Measurements from ENCODE around the gene LIN28B.
"Not testable (repeated sequence)": the region's sequence is repeated elsewhere in the genome, so short reads cannot be mapped to it uniquely, and the experiment has no call there.

Gene LIN28B

DNA sequence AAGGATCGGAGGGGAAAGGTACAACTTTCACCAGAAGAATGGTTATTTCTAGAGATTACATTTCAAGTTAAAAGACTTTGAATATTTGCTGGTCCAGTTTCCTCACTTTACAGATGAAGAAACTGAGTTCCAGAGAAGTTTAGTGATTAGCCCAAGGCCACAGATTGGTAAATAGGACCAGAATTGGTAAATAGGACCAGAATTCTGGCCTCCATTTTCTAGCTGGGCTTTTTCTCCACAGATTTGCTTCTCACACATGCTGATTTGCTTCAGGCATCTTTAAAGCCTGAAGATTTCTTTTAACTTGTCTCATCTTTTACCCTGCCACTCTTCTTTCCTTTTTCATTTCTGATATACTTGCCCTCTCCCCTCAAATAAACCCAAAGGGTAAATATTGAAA is 5.2 kb upstream of the LIN28B start:
- no peak for DNase-seq (ENCODE audit: low spot score)
- TF ChIP-seq, protein P1, sequence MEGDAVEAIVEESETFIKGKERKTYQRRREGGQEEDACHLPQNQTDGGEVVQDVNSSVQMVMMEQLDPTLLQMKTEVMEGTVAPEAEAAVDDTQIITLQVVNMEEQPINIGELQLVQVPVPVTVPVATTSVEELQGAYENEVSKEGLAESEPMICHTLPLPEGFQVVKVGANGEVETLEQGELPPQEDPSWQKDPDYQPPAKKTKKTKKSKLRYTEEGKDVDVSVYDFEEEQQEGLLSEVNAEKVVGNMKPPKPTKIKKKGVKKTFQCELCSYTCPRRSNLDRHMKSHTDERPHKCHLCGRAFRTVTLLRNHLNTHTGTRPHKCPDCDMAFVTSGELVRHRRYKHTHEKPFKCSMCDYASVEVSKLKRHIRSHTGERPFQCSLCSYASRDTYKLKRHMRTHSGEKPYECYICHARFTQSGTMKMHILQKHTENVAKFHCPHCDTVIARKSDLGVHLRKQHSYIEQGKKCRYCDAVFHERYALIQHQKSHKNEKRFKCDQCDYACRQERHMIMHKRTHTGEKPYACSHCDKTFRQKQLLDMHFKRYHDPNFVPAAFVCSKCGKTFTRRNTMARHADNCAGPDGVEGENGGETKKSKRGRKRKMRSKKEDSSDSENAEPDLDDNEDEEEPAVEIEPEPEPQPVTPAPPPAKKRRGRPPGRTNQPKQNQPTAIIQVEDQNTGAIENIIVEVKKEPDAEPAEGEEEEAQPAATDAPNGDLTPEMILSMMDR (IDR thresholded peaks at IDR 0.05; ENCODE audit: extremely low read depth, missing control alignments), result no peak

GRCh38 chr6:104952911-104953399 is 4.0 kb upstream of the LIN28B start:
- DNase-seq (ENCODE audit: low spot score), result no peak
- TF ChIP-seq, protein P1 (IDR thresholded peaks at IDR 0.05; ENCODE audit: extremely low read depth, missing control alignments), result no peak

GRCh38 chr6:104953400-104954189 is 3.3 kb upstream of the LIN28B start:
- not testable (repeated sequence) for DNase-seq (ENCODE audit: low spot score)

GRCh38 chr6:104954190-104954797 is 2.6 kb upstream of the LIN28B start:
- TF ChIP-seq, protein P1 (IDR thresholded peaks at IDR 0.05; ENCODE audit: extremely low read depth, missing control alignments), result no peak
- no peak for DNase-seq (ENCODE audit: low spot score)

- TF ChIP-seq, protein P1 (IDR thresholded peaks at IDR 0.05; ENCODE audit: extremely low read depth, missing control alignments), result no peak
- no peak for DNase-seq (ENCODE audit: low spot score)
Observed at GRCh38 chr6:104955491-104955890, 1.4 kb upstream of the LIN28B start.

- DNase-seq (ENCODE audit: low spot score), result no peak
- TF ChIP-seq, protein P1 (IDR thresholded peaks at IDR 0.05; ENCODE audit: extremely low read depth, missing control alignments), result no peak
Observed at GRCh38 chr6:104955927-104956730, 778 bp upstream of the LIN28B start.

DNA sequence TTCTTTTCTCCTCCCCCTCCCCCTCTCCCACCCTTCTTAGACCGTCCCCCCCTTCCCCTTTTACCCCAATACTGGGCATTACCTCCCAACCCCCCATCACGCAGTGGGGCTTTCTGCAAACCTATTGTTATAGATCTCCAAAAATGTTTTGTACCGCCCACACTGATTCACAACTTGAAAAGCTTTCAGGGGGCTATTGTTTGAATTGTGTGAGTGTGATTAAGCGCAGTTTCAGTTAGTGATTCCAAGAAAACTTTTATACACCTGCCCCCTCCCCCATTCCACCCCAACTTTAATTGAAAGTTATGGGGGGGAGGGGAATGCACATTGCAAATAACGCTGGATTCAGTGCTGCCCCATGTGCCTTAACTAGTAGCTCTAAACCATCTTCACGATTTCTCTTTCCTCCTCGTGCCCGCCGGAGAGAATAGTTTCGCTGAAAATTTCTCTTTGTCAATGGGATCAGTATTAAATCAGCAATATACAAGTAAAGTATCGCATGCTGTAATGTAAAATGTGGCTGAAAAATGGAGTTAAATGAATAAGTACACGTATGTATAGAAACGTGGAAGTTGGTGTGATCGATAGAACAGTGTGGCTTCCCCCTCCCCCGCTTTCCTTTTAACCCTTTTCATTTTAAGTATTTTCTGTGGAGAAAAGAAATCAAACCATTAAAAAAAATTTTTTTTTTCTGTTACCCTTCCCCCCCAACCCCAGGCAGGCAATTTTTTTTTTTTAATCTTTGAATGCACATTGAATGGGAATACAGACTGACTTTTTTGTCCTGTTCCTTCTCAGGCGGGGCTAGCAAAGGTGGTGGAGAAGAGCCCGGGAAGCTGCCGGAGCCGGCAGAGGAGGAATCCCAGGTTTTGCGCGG is 632 bp downstream of the LIN28B start:
- DNase-seq (ENCODE audit: low spot score), result no peak
- TF ChIP-seq, protein P1 (IDR thresholded peaks at IDR 0.05; ENCODE audit: extremely low read depth, missing control alignments), result no peak
